Type B pancreatic cell (in vitro differentiated cells): ENCODE measurements around the gene IGF2R. TPM values are rescaled to one million over a fixed set of nuclear protein-coding genes. Genes with fewer than 3 reads are reported as not detected.

Source experiments
- DNase-seq: peaks from one replicate; pipeline ENCODE4 v3.0.0; 2021; ENCODE audit warnings: mixed read lengths; ENCODE audit not compliant: unreplicated experiment; ENCODE audit errors: extremely low spot score
- H3K27ac Mint-ChIP-seq: 2 replicates; pipeline ENCODE4 v1.8.0; 2021; ENCODE audit warnings: mild to moderate bottlenecking, mixed read lengths
- H3K27me3 Mint-ChIP-seq: 2 replicates; pipeline ENCODE4 v1.8.0; 2021; ENCODE audit warnings: mixed read lengths
- H3K36me3 Mint-ChIP-seq: 2 replicates; pipeline ENCODE4 v1.8.0; 2021; ENCODE audit warnings: mixed read lengths
- H3K4me1 Mint-ChIP-seq: one replicate; pipeline ENCODE4 v1.8.0; 2021; ENCODE audit warnings: mixed read lengths; ENCODE audit not compliant: unreplicated experiment
- H3K4me3 Mint-ChIP-seq: 2 replicates; pipeline ENCODE4 v1.8.0; 2021; ENCODE audit warnings: mild to moderate bottlenecking, mixed read lengths
- H3K9me3 Mint-ChIP-seq: 2 replicates; pipeline ENCODE4 v1.8.0; 2021; ENCODE audit warnings: mixed read lengths
- CTCF ChIP-seq: fragments of 200-600 bp; sonication (generic); conservative IDR thresholded peaks from 2 replicates; pipeline ENCODE4 v1.5.0; 2021; ENCODE audit warnings: antibody characterized with exemption, mild to moderate bottlenecking
- total RNA-seq: library from RNA; stranded (reverse); gene quantifications from 2 replicates; pipeline ENCODE4 v1.2.1, GENCODE V29; 2021; ENCODE audit warnings: low replicate concordance

The IGF2R gene
- total RNA-seq, 1 donor from 2014 or later = 79.8 TPM

GRCh38 chr6:159978291-159979135, 9.6 kb downstream of the IGF2R start:
- peak overlapping the region; percentile 55 for H3K4me3 Mint-ChIP-seq

GRCh38 chr6:159979136-159979874, 10.4 kb downstream of the IGF2R start:
- no peak for TF ChIP-seq CTCF
- DNase-seq = no peak
- no peaks in the 10 kb centered on the region for H3K27me3 Mint-ChIP-seq
- no peaks in the 10 kb centered on the region for H3K36me3 Mint-ChIP-seq
- no peaks in the 10 kb centered on the region for H3K9me3 Mint-ChIP-seq
- H3K27ac Mint-ChIP-seq = peak overlapping the region; percentile 40
- no peak overlapping the region for H3K4me3 Mint-ChIP-seq
- H3K4me1 Mint-ChIP-seq = peaks cover 67% of the 10 kb centered on the region

More at GRCh38 chr6:159978291-159979135, 9.6 kb downstream of the IGF2R start:
- H3K36me3 Mint-ChIP-seq = no peaks in the 10 kb centered on the region
- no peaks in the 10 kb centered on the region for H3K27me3 Mint-ChIP-seq
- TF ChIP-seq CTCF = no peak
- DNase-seq = no peak
- H3K27ac Mint-ChIP-seq = peak overlapping the region; percentile 40
- no peaks in the 10 kb centered on the region for H3K9me3 Mint-ChIP-seq
- peaks cover 70% of the 10 kb centered on the region for H3K4me1 Mint-ChIP-seq

- no peaks in the 10 kb centered on the region for H3K36me3 Mint-ChIP-seq
- no peak for DNase-seq
- H3K4me1 Mint-ChIP-seq = peaks cover 63% of the 10 kb centered on the region
- no peak for TF ChIP-seq CTCF
- H3K27me3 Mint-ChIP-seq = no peaks in the 10 kb centered on the region
- H3K9me3 Mint-ChIP-seq = no peaks in the 10 kb centered on the region
- H3K4me3 Mint-ChIP-seq = no peak overlapping the region
- no peak overlapping the region for H3K27ac Mint-ChIP-seq
Measured at GRCh38 chr6:159980474-159980873, 11.6 kb downstream of the IGF2R start.

GRCh38 chr6:159981071-159981402, 12.2 kb downstream of the IGF2R start:
- Mint-ChIP-seq H3K36me3 (no peaks in the 10 kb centered on the region), H3K27me3 (no peaks in the 10 kb centered on the region), H3K27ac (peak overlapping the region; percentile 29), H3K9me3 (no peaks in the 10 kb centered on the region), H3K4me1 (peaks cover 60% of the 10 kb centered on the region), H3K4me3 (peak overlapping the region; percentile 29)
- no peak for DNase-seq
- TF ChIP-seq CTCF = no peak

- DNase-seq = no peak
- peaks cover 63% of the 10 kb centered on the region for H3K4me1 Mint-ChIP-seq
- no peaks in the 10 kb centered on the region for H3K36me3 Mint-ChIP-seq
- H3K4me3 Mint-ChIP-seq = peak overlapping the region; percentile 2
- no peaks in the 10 kb centered on the region for H3K27me3 Mint-ChIP-seq
- H3K27ac Mint-ChIP-seq = peak overlapping the region; percentile 29
- H3K9me3 Mint-ChIP-seq = no peaks in the 10 kb centered on the region
- TF ChIP-seq CTCF = no peak
Measured at GRCh38 chr6:159981403-159982245, 12.7 kb downstream of the IGF2R start.
